ENCODE results near the gene EBF4. TPM values are rescaled to one million over a fixed set of nuclear protein-coding genes. Genes with fewer than 3 reads are reported as not detected.

The EBF4 gene
- total RNA-seq, 2 experiments from 2014 or later: 1.5 to 4.4 TPM

DNA sequence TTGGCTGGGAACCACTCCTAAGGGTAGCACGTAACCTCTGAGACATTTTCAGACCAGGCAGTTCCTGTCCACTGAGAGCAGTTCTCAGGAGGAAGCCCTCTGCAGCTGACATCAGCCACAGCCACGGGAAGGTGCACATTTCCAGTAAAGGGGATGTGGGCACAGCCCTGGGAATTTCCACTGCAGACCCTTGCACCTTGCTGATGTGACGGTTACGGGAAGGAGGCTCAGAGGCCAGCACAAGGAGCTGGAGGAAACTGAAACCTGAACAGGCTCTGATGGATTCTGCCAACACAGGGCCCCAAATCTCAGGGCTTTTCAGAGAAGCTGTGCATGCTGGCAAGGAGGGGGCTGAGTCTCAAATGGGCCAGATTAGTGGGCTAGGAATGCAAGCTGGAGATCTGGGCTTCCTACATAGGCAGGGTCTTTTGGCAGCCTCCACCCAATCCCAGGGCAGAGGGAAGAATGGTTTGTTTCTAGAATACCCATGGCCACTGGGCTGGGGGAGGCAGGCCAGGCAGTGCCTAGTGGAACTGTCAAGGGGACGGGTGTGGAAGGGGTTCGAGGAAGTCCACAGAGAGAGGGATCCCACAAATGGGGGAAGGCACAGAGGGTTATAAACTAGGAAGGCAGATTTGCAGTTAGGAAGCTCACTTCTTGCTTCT lies 14.2 kb downstream of the EBF4 start:
- Histone ChIP-seq H3K9me3 (ENCODE audit: low read length) (no peaks in the 10 kb centered on the region), H3K4me1 (ENCODE audit: insufficient read depth, low read length, poor library complexity, severe bottlenecking) (no peaks in the 10 kb centered on the region), H3K27ac (ENCODE audit: low read depth, low read length, poor library complexity, severe bottlenecking) (no peak overlapping the region), H3K36me3 (ENCODE audit: insufficient read depth, low read length) (no peaks in the 10 kb centered on the region), H3K79me2 (ENCODE audit: insufficient read depth, low read depth, low read length) (no peaks in the 10 kb centered on the region), H3K9me2 (ENCODE audit: insufficient read depth, low read length) (no peaks in the 10 kb centered on the region), H4K20me1 (ENCODE audit: insufficient read depth, low read length) (no peaks in the 10 kb centered on the region), H3K4me3 (ENCODE audit: low read depth, low read length, poor library complexity, severe bottlenecking) (no peak overlapping the region), H3K4me2 (ENCODE audit: low read length) (no peak overlapping the region), H2AFZ (ENCODE audit: low read length) (no peak overlapping the region)
- CTCF ChIA-PET (ENCODE audit: unreplicated experiment): no interaction called here
- POLR2A ChIA-PET: no interaction called here
- DNase-seq (ENCODE audit: low spot score): no peak
- no TSS peak for BruUV-seq (replicated peaks)
- intact Hi-C loops (cut with micrococcal nuclease; ENCODE audit: unreplicated experiment): no loop called here
- no peak for TF ChIP-seq EZH2phosphoT487 (IDR thresholded peaks at IDR 0.05; ENCODE audit: borderline replicate concordance, low read depth, low read length)
- TF ChIP-seq, protein P1, sequence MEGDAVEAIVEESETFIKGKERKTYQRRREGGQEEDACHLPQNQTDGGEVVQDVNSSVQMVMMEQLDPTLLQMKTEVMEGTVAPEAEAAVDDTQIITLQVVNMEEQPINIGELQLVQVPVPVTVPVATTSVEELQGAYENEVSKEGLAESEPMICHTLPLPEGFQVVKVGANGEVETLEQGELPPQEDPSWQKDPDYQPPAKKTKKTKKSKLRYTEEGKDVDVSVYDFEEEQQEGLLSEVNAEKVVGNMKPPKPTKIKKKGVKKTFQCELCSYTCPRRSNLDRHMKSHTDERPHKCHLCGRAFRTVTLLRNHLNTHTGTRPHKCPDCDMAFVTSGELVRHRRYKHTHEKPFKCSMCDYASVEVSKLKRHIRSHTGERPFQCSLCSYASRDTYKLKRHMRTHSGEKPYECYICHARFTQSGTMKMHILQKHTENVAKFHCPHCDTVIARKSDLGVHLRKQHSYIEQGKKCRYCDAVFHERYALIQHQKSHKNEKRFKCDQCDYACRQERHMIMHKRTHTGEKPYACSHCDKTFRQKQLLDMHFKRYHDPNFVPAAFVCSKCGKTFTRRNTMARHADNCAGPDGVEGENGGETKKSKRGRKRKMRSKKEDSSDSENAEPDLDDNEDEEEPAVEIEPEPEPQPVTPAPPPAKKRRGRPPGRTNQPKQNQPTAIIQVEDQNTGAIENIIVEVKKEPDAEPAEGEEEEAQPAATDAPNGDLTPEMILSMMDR (conservative IDR thresholded peaks at IDR 0.05; ENCODE audit: low read length): no peak

GRCh38 chr20:2707353-2708072 lies 14.9 kb downstream of the EBF4 start:
- DNase-seq (ENCODE audit: low spot score): no peak
- Histone ChIP-seq H3K79me2 (ENCODE audit: insufficient read depth, low read depth, low read length) (no peaks in the 10 kb centered on the region), H3K4me3 (ENCODE audit: low read depth, low read length, poor library complexity, severe bottlenecking) (no peak overlapping the region), H3K4me1 (ENCODE audit: insufficient read depth, low read length, poor library complexity, severe bottlenecking) (no peaks in the 10 kb centered on the region), H3K9me3 (ENCODE audit: low read length) (no peaks in the 10 kb centered on the region), H3K36me3 (ENCODE audit: insufficient read depth, low read length) (no peaks in the 10 kb centered on the region), H3K27ac (ENCODE audit: low read depth, low read length, poor library complexity, severe bottlenecking) (no peak overlapping the region), H4K20me1 (ENCODE audit: insufficient read depth, low read length) (no peaks in the 10 kb centered on the region), H3K4me2 (ENCODE audit: low read length) (no peak overlapping the region), H3K9me2 (ENCODE audit: insufficient read depth, low read length) (no peaks in the 10 kb centered on the region), H2AFZ (ENCODE audit: low read length) (no peak overlapping the region)
- POLR2A ChIA-PET: no interaction called here
- TF ChIP-seq, protein P1 (conservative IDR thresholded peaks at IDR 0.05; ENCODE audit: low read length): no peak
- no peak for TF ChIP-seq EZH2phosphoT487 (IDR thresholded peaks at IDR 0.05; ENCODE audit: borderline replicate concordance, low read depth, low read length)
- CTCF ChIA-PET (ENCODE audit: unreplicated experiment): no interaction called here
- intact Hi-C loops (cut with micrococcal nuclease; ENCODE audit: unreplicated experiment): no loop called here
- BruUV-seq (replicated peaks): no TSS peak

- no TSS peak for BruUV-seq (replicated peaks)
- Histone ChIP-seq H4K20me1 (ENCODE audit: insufficient read depth, low read length) (no peaks in the 10 kb centered on the region), H3K27ac (ENCODE audit: low read depth, low read length, poor library complexity, severe bottlenecking) (no peak overlapping the region), H3K36me3 (ENCODE audit: insufficient read depth, low read length) (no peaks in the 10 kb centered on the region), H3K4me3 (ENCODE audit: low read depth, low read length, poor library complexity, severe bottlenecking) (no peak overlapping the region), H3K9me2 (ENCODE audit: insufficient read depth, low read length) (no peaks in the 10 kb centered on the region), H3K4me2 (ENCODE audit: low read length) (no peak overlapping the region), H2AFZ (ENCODE audit: low read length) (no peak overlapping the region), H3K4me1 (ENCODE audit: insufficient read depth, low read length, poor library complexity, severe bottlenecking) (no peaks in the 10 kb centered on the region), H3K9me3 (ENCODE audit: low read length) (no peaks in the 10 kb centered on the region), H3K79me2 (ENCODE audit: insufficient read depth, low read depth, low read length) (no peaks in the 10 kb centered on the region)
- CTCF ChIA-PET (ENCODE audit: unreplicated experiment): no interaction called here
- TF ChIP-seq, protein P1 (conservative IDR thresholded peaks at IDR 0.05; ENCODE audit: low read length): no peak
- no peak for TF ChIP-seq EZH2phosphoT487 (IDR thresholded peaks at IDR 0.05; ENCODE audit: borderline replicate concordance, low read depth, low read length)
- DNase-seq (ENCODE audit: low spot score): no peak
- intact Hi-C loops (cut with micrococcal nuclease; ENCODE audit: unreplicated experiment): no loop called here
- POLR2A ChIA-PET: no interaction called here
Measured at GRCh38 chr20:2708073-2708415, 15.5 kb downstream of the EBF4 start.
